Measurements from ENCODE around the gene GPR150. TPM values are rescaled to one million over a fixed set of nuclear protein-coding genes. Genes with fewer than 3 reads are reported as not detected.

GPR150 gene
- polyA plus RNA-seq, 1 donor (not counting 4 experiments of a cell fraction or from before 2014, with no cell fraction given), result 0.07 TPM

DNA sequence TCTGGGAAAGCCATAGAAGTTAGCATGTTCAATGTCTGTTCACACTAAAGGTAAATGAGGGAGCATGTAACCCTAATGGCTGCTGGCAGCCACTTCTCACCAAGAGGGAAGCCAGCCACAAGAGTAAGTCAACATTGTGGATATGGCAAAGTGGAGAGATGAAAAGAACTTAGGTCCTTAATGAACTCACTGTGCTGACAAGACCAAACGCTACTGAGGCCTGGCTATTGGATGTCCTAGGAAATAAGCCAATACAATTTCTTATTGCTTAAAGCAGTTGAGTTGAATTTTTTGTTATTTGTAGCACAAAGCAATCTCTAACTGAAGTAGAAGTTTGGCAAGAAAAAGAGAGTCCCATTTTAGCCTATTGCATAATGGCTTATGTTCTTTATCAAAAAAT, 6.8 kb downstream of the GPR150 start:
- TF ChIP-seq EZH2 (IDR thresholded peaks at IDR 0.05; ENCODE audit: low read length), result no peak
- TF ChIP-seq, protein P1, sequence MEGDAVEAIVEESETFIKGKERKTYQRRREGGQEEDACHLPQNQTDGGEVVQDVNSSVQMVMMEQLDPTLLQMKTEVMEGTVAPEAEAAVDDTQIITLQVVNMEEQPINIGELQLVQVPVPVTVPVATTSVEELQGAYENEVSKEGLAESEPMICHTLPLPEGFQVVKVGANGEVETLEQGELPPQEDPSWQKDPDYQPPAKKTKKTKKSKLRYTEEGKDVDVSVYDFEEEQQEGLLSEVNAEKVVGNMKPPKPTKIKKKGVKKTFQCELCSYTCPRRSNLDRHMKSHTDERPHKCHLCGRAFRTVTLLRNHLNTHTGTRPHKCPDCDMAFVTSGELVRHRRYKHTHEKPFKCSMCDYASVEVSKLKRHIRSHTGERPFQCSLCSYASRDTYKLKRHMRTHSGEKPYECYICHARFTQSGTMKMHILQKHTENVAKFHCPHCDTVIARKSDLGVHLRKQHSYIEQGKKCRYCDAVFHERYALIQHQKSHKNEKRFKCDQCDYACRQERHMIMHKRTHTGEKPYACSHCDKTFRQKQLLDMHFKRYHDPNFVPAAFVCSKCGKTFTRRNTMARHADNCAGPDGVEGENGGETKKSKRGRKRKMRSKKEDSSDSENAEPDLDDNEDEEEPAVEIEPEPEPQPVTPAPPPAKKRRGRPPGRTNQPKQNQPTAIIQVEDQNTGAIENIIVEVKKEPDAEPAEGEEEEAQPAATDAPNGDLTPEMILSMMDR (optimal IDR thresholded peaks at IDR 0.05 in 1 of 3, IDR thresholded peaks at IDR 0.05 in 1 of 3, conservative IDR thresholded peaks at IDR 0.05 in 1 of 3; ENCODE audit: extremely low read depth in 1 of 3, insufficient read depth in 2 of 3, low read length in 3 of 3), result no peak
- Histone ChIP-seq H3K9me3 (ENCODE audit: control insufficient read depth, low read depth, low read length) (no peaks in the 10 kb centered on the region), H2AFZ (ENCODE audit: control insufficient read depth, low read length) (no peak overlapping the region), H3K36me3 (ENCODE audit: control insufficient read depth in 2 of 2, extremely low read depth in 1 of 2, insufficient read depth in 2 of 2, low read length in 2 of 2) (no peaks in the 10 kb centered on the region), H3K27ac (ENCODE audit: control insufficient read depth, insufficient read depth, low read length) (no peak overlapping the region), H3K27me3 (ENCODE audit: control insufficient read depth, extremely low read depth, insufficient read depth, low read length) (no peaks in the 10 kb centered on the region), H4K20me1 (ENCODE audit: control insufficient read depth, extremely low read depth, insufficient read depth, low read length) (no peaks in the 10 kb centered on the region), H3K4me1 (ENCODE audit: control insufficient read depth, extremely low read depth, insufficient read depth, low read length) (peaks cover 4% of the 10 kb centered on the region), H3K4me2 (ENCODE audit: control insufficient read depth, extremely low read depth, insufficient read depth, low read depth, low read length) (no peak overlapping the region), H3K79me2 (ENCODE audit: control insufficient read depth, insufficient read depth, low read length) (no peaks in the 10 kb centered on the region), H3K4me3 (ENCODE audit: control insufficient read depth in 2 of 3, extremely low read depth in 1 of 3, insufficient read depth in 2 of 3, low read depth in 1 of 3, low read length in 3 of 3) (no peak overlapping the region), H3K9ac (ENCODE audit: control insufficient read depth, extremely low read depth, insufficient read depth, low read length) (no peak overlapping the region), H3K9me1 (ENCODE audit: control insufficient read depth, extremely low read depth, insufficient read depth, low read length) (no peaks in the 10 kb centered on the region)
- DNase-seq (ENCODE audit: low read depth, low spot score) (no peak), FAIRE-seq (no peak)
- dilution Hi-C loops (cut with MboI; ENCODE audit: extremely low pct_ligation_motif_present, low sequenced_read_pairs), result no loop called here

DNA sequence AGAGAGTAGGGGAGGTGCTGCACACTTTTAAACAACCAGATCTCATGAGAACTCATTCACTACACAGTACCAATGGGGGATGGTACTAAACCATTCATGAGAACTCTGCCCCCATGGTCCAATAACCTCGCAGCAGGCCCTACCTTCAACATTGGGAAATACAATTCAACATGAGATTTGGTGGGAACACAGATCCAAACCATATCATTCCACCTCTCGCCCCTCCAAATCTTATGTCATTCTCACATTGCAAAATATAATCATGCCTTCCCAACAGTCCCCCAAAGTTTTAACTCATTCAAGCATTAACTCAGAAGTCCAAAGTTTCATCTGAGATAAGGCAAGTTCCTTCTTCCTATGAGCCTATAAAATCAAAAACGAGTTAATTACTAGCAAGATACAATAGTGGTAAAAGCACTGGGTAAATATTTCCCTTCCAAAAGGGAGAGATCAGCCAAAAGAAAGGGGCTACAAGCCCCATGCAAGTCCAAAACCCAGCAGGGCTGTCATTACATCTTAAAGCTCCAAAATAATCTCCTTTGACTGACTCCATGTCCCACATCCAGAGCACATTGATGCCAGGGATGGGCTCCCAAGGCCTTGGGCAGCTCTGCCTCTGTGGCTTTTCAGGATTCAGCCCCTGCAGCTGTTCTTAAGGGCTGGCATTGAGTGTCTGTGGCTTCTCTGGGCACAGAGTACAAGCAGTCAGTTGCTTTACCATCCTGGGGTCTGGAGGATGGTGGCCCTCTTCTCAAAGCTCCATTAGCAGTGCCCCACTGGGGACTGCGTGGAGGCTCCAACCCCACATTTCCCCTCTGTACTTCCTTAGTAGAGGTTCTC, 8.3 kb downstream of the GPR150 start:
- dilution Hi-C loops (cut with MboI; ENCODE audit: extremely low pct_ligation_motif_present, low sequenced_read_pairs), result no loop called here

More for the DNA sequence above, 8.3 kb downstream of the GPR150 start:
- Histone ChIP-seq H3K36me3 (ENCODE audit: control insufficient read depth in 2 of 2, extremely low read depth in 1 of 2, insufficient read depth in 2 of 2, low read length in 2 of 2) (no peaks in the 10 kb centered on the region), H3K4me3 (ENCODE audit: control insufficient read depth in 2 of 3, extremely low read depth in 1 of 3, insufficient read depth in 2 of 3, low read depth in 1 of 3, low read length in 3 of 3) (no peak overlapping the region), H3K9ac (ENCODE audit: control insufficient read depth, extremely low read depth, insufficient read depth, low read length) (no peak overlapping the region), H4K20me1 (ENCODE audit: control insufficient read depth, extremely low read depth, insufficient read depth, low read length) (no peaks in the 10 kb centered on the region), H3K27me3 (ENCODE audit: control insufficient read depth, extremely low read depth, insufficient read depth, low read length) (no peaks in the 10 kb centered on the region), H3K79me2 (ENCODE audit: control insufficient read depth, insufficient read depth, low read length) (no peaks in the 10 kb centered on the region), H3K9me1 (ENCODE audit: control insufficient read depth, extremely low read depth, insufficient read depth, low read length) (no peaks in the 10 kb centered on the region), H2AFZ (ENCODE audit: control insufficient read depth, low read length) (no peak overlapping the region), H3K9me3 (ENCODE audit: control insufficient read depth, low read depth, low read length) (no peaks in the 10 kb centered on the region), H3K4me2 (ENCODE audit: control insufficient read depth, extremely low read depth, insufficient read depth, low read depth, low read length) (no peak overlapping the region), H3K27ac (ENCODE audit: control insufficient read depth, insufficient read depth, low read length) (no peak overlapping the region), H3K4me1 (ENCODE audit: control insufficient read depth, extremely low read depth, insufficient read depth, low read length) (peaks cover 9% of the 10 kb centered on the region)
- no peak for DNase-seq (ENCODE audit: low read depth, low spot score)
- TF ChIP-seq EZH2 (IDR thresholded peaks at IDR 0.05; ENCODE audit: low read length), result no peak
- TF ChIP-seq, protein P1 (optimal IDR thresholded peaks at IDR 0.05 in 1 of 3, IDR thresholded peaks at IDR 0.05 in 1 of 3, conservative IDR thresholded peaks at IDR 0.05 in 1 of 3; ENCODE audit: extremely low read depth in 1 of 3, insufficient read depth in 2 of 3, low read length in 3 of 3), result no peak
- no peak for FAIRE-seq

All from keratinocyte (primary cell).